Fibroblast of skin of left quadriceps (primary cell): Measurements from ENCODE around the gene MED4.

Experiments
- DNase-seq, 2 experiments: peaks; one replicate each; pipeline ENCODE4 v3.0.0-alpha.2; 2013; ENCODE audit warnings: low read depth in 2 of 2

Gene MED4, protein sequence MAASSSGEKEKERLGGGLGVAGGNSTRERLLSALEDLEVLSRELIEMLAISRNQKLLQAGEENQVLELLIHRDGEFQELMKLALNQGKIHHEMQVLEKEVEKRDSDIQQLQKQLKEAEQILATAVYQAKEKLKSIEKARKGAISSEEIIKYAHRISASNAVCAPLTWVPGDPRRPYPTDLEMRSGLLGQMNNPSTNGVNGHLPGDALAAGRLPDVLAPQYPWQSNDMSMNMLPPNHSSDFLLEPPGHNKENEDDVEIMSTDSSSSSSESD

DNA sequence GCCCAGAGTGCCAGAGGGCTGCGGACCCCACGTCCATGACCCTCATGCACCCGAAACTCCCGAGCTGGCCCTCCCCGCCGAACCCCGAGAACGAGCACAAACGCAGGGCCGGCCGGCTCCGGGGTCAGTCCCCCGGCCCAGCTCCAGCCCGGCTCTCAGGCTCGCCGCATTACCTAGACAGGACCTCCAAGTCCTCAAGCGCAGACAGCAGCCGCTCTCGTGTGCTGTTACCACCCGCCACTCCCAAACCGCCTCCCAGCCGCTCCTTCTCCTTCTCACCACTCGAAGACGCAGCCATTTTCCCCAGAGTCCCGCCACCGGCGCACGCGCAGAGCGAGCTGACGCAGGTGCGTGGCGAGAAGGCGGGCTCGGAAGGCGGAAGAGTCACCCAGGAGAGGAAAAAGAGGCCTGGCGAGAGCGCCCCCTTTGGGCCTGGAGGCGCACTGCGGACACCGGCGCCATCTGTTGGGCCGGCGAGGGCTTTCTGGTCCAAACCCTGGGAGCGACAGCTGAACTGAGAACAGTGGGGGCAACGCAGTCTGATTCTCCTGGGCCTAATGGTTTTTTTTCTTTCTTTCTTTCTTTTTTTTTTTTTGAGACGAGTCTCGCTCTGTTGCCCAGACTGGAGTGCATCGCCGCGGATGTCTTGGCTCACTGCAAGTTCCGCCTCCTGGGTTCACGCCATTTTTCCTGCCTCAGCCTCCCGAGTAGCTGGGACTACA is at the start of gene MED4:
Gene MED4 (minus strand): TSS at position 324 of the 722 bp plus-strand sequence. CDS start 26 bp downstream, at position 298.
- peak; percentile 87 to 89 for DNase-seq

GRCh38 chr13:48144413-48145035 is 49.6 kb upstream of the MED4 start:
- no peak for DNase-seq

- DNase-seq = no peak
Observed at GRCh38 chr13:48142436-48142835, 47.5 kb upstream of the MED4 start.

DNA sequence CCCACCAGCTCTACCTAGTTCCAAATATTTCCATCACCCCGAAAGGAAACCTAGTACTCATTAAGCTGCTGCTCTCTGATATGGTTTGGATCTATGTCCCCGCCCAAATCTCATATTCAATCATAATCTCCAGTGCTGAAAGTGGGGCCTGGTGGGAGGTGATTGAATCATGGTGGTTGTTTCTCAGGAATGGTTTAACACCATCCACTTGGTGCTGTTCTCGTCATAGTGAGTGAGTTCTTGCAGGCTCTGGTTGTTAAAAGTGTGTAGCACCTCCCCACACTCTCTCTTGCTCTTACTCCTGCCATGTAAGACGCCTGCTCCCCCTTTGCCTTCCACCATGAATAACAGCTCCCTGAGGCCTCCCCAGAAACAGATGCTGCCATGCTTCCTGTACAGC is 43.4 kb upstream of the MED4 start:
- DNase-seq = no peak

GRCh38 chr13:48132961-48133360 is 38.1 kb upstream of the MED4 start:
- DNase-seq = no peak

- DNase-seq = no peak
Observed at GRCh38 chr13:48131533-48131932, 36.6 kb upstream of the MED4 start.

GRCh38 chr13:48126944-48127830 is 32.3 kb upstream of the MED4 start:
- peak; percentile 33 to 49 for DNase-seq

- no peak for DNase-seq
Observed at GRCh38 chr13:48125794-48126228, 30.9 kb upstream of the MED4 start.

GRCh38 chr13:48123812-48124211 is 28.9 kb upstream of the MED4 start:
- DNase-seq = no peak

GRCh38 chr13:48121733-48122132 is 26.8 kb upstream of the MED4 start:
- no peak for DNase-seq

DNA sequence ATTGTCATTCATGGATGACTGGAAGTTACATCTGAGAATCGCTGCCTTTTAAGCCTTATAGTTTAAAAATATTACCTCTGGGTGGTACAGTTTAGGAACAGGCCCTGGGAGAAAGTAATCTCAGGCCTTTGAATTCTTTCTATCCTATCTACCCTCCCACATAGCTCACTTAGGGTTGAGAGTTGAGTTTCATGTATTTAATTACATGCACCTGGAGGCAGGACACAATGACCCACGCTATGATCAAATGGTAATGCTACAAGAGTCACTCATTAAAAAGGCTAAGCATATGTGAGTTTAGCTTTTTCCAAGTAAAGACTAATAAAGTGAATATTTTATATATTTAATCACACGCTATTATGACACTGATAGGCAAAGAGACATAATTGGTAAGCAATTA is 25.3 kb upstream of the MED4 start:
- no peak for DNase-seq

DNA sequence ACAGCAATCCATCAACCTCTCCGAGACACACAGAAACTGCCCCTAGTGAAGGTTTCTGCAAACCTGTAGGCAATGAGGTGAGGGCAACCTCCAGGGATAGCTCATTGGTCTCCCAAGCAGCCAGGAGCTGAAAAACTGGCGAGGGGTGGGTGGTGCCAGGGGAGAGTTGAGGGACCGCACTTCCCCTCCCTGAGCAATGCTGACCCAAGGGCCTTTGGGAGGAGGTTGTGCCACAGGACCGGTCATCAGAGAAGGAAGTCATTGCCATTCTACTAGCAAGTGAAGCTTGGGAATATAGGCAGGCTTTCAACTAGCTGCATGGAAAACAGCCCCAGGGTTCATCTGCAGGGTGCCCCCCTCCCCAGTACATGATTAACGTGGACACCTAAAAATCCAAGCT is 23.1 kb upstream of the MED4 start:
- DNase-seq = no peak

DNA sequence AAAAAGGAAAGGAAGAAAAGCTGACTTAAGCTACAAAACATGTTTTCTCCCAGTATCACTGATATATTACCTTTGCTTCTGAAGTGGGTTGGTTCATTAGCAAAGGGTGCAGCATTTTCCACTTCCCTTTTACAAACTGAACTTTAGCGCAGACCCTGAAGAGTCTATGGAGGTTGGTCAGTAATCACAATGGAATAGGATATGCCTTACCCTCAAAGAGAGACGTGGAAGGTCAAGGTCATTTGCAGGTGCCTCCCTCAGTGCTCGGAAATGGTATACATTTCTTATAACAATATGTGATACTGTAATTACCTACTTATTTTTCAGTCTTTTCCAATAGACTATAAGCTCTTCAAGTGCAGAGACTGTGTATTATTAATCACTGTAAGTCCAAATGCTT is 21.9 kb upstream of the MED4 start:
- no peak for DNase-seq

GRCh38 chr13:48113756-48114130 is 18.8 kb upstream of the MED4 start:
- no peak for DNase-seq

- no peak for DNase-seq
Observed at GRCh38 chr13:48112896-48113755, 18.2 kb upstream of the MED4 start.

GRCh38 chr13:48110931-48111721 is 16.2 kb upstream of the MED4 start:
- no peak for DNase-seq

- no peak for DNase-seq
Observed at GRCh38 chr13:48110132-48110868, 15.4 kb upstream of the MED4 start.

- DNase-seq = no peak
Observed at GRCh38 chr13:48108106-48108505, 13.2 kb upstream of the MED4 start.

GRCh38 chr13:48097793-48098192 is 2.9 kb upstream of the MED4 start:
- no peak for DNase-seq
